Forelimb muscle (tissue), 1 donor: ENCODE measurements around the gene ZSCAN2. TPM values are rescaled to one million over a fixed set of nuclear protein-coding genes. Genes with fewer than 3 reads are reported as not detected.

Experiments
- DNase-seq: peaks from one replicate; pipeline ENCODE4 v3.0.0-alpha.2; 2013; ENCODE audit warnings: low read depth
- polyA plus RNA-seq: library from polyadenylated mRNA; unstranded; fragments of 120-200 nt; gene quantifications from one replicate; pipeline ENCODE4 v1.2.1, GENCODE V29; 2013; ENCODE audit not compliant: insufficient read length

Gene ZSCAN2
- polyA plus RNA-seq, 1 donor = 11.7 TPM

DNA sequence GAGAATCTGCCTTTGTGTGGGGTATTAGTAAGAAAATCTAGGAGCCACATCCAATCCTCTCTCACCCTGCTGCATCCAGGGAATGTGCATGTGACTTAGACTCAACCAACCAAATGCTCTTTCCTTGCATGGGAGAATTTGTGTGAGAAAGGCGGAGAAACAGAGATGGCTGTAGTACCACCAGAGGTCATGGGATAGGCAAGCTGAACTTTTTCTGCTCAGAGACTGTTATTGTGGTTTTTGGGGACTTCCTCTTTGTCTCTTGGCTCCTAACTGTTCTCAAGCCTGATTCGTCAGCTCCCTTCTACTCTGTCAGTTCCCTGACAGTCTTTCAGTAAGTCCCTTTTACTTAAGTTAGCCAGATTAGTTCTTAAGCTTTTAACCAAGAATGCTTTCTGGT lies 2.6 kb upstream of the ZSCAN2 start:
- no peak for DNase-seq

- DNase-seq = no peak
Observed at GRCh38 chr15:84598993-84599392, 1.8 kb upstream of the ZSCAN2 start.

DNA sequence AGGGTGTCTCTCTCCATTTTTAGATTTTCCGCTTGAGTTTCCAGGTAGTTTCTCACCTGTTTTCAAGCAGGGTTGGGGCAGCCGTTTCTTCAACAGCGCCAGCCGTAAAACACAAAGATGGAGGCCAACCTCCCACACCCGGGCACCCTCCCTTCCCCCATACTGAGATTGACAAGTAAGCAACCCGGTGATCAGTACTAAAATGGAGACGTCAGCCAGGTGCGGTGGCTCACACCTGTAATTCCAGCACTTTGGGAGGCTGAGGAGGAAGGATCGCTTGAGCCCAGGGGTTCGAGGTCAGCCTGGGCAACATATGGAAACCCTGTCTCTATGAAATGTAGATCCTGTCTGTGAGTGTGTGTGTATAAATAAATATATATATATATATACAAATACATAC lies 903 bp upstream of the ZSCAN2 start:
- DNase-seq = no peak

GRCh38 chr15:84600331-84600686 lies 500 bp upstream of the ZSCAN2 start:
- peak; percentile 35 for DNase-seq

- DNase-seq = no peak
Observed at GRCh38 chr15:84601555-84601838, 688 bp downstream of the ZSCAN2 start.

GRCh38 chr15:84603630-84604379 lies 3.0 kb downstream of the ZSCAN2 start:
- DNase-seq = no peak

DNA sequence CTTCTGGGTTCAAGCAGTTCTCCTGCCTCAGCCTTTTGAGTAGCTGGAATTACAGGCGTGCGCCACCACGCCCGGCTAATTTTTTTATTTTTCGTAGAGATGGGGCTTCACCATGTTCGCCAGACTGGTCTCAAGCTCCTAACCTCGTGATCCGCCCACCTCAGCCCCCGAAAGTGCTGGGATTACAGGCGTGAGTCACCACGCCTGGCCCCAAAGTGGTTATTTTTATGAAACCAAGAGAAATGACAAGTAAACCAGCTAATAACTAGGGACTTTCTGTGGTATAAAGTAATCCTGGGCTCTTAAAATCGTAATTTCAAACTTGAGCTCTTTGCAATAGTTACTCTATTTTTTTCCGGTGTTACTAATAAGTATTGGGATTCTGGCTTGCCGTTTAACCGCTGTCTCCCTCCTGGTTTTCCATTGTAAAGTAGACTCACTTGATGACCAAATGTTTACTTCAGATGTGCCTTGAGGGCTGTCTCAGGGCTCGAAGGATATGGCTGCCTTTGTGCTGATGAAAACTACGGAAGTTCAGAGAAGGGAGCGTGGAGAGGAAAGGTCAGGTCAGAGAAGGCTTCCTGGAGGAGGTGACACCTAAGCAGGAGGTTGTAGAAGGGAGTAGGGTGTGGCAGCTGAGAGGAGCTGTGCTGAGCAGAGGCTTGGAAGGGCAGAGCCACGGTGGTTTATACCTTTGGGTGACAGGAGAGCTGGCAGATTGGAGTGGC lies 4.2 kb downstream of the ZSCAN2 start:
- DNase-seq = no peak

GRCh38 chr15:84605554-84605882 lies 4.7 kb downstream of the ZSCAN2 start:
- no peak for DNase-seq

DNA sequence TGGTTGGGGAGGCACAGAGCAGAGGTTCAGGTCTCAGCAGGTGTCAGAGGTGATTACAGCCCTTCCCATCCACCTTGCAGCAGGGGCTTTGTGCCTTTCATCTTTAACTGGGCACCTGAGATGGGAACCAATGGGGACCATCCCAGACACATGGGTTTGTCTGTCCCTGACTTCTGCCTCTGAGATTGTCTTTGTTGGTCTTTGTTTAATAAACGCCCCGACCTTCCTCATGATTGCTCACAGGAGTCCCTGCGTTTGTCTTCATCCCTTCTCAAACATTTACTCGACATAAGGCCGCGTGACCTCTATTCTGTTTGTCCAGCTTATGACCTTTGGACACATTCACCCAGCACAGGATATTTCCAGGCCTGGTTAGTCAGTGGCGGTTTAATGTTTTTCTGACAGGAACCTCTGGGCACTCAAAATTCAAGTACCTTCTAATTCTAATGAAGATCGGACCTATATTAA lies 5.9 kb downstream of the ZSCAN2 start:
- DNase-seq = no peak

GRCh38 chr15:84608707-84609284 lies 8.0 kb downstream of the ZSCAN2 start:
- DNase-seq = no peak

- DNase-seq = no peak
Observed at GRCh38 chr15:84609818-84610525, 9.2 kb downstream of the ZSCAN2 start.

DNA sequence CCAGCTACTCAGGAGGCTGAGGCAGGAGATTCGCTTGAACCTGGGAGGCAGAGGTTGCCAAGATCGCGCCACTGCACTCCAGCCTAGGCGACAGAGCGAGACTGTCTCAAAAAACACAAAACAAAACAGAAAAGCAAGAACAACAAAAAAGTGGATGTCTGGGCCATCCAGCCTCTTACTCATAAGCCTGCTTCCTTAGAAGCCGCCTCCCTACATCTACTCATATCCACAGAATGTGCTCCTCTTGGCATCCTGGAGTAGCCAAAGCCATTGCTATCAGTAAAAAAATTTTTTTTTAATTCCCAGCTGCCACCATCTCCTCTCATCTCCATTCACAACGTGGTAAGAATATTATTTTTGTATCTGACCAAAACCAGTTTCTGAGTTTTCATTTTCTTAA lies 10.8 kb downstream of the ZSCAN2 start:
- DNase-seq = no peak

DNA sequence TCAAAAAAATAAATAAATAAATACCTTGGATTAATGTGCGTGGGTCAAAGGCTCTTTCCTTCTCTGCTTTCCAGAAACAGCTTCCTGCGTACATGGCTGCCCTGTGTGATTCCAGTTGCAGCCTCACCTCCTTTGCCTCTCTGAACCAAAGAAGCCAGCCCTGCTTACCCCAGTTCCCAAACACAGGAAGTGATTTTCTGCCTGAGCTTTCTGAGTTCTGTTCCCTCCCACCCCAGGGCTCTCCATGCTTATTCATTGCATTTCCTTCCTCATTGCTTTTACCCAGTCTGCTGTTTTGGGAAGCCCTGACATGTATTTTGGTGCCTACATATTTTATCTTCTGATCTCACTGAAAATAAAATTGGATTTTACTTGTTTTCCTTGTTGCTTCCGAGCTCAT lies 15.4 kb downstream of the ZSCAN2 start:
- no peak for DNase-seq

DNA sequence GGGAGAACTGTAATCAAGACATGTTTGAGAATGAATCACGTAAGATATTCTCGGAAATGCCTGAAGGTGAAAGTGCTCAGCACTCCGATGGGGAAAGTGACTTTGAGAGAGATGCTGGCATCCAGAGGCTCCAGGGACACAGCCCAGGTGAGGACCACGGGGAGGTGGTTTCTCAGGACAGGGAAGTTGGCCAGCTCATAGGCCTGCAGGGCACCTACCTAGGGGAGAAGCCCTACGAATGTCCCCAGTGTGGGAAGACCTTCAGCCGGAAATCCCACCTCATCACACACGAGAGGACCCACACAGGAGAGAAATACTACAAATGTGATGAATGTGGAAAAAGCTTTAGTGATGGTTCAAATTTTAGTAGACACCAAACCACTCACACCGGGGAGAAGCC lies 19.8 kb downstream of the ZSCAN2 start:
- DNase-seq = no peak

DNA sequence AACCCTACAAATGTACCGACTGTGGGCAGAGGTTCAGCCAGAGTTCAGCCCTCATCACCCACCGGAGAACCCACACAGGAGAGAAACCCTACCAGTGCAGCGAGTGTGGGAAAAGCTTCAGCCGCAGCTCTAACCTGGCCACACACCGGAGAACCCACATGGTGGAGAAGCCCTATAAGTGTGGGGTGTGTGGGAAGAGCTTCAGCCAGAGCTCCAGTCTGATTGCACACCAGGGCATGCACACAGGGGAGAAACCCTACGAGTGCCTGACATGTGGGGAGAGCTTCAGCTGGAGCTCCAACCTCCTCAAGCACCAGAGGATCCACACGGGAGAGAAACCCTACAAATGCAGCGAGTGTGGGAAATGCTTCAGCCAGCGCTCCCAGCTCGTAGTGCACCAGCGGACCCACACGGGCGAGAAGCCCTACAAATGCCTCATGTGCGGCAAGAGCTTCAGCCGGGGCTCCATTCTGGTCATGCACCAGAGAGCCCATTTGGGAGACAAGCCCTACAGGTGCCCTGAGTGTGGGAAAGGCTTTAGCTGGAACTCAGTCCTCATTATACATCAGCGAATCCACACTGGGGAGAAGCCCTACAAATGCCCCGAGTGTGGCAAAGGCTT lies 20.7 kb downstream of the ZSCAN2 start:
- no peak for DNase-seq

GRCh38 chr15:84624359-84624758 lies 23.6 kb downstream of the ZSCAN2 start:
- DNase-seq = no peak

- DNase-seq = no peak
Observed at GRCh38 chr15:84625123-84625522, 24.3 kb downstream of the ZSCAN2 start.

DNA sequence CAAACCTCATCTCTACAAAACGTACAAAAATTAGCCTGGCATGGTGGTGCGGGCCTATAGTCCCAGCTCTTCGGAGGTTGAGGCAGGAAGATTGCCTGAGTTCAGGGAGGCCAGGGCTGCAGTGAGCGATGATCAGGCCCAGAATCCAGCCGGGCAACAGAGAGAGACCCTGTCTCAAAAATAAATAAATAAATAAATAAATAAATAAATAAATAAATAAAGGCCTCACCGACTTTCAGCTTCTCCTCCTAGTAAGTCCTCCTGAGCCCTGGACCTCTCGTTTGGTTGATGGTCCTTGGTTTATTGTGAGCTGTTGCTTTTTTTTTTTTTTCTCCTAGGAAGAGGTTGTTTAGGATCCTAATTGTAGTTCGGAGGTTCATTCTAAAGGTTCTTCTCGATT lies 28.2 kb downstream of the ZSCAN2 start:
- no peak for DNase-seq

DNA sequence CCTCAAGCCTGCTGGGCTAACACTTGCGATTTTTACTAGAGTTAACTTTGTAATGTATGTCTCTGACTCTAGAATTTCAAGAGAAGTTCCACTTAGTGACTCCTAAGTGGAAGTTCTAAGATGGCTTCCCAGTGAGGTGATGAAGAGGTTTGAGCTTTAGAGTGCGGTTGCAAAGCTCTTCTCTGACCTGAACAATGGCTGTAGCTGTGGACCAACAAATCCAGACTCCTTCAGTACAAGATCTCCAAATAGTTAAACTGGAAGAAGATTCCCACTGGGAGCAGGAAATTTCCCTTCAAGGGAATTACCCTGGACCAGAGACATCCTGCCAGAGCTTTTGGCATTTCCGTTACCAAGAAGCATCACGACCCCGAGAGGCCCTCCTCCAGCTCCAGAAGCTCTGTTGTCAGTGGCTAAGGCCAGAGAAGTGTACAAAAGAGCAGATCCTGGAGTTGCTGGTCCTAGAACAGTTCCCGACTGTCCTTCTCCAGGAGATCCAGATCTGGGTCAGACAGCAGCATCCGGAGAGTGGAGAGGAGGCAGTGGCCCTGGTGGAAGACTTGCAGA lies 31.0 kb downstream of the ZSCAN2 start:
- no peak for DNase-seq

- no peak for DNase-seq
Observed at GRCh38 chr15:84633311-84634227, 32.8 kb downstream of the ZSCAN2 start.
